Body of pancreas (tissue), 4 donors: ENCODE measurements around the gene C5AR1.

Experiments
- POLR2A ChIP-seq, 3 donors: fragments of 450-650 bp; IDR thresholded peaks; one replicate each; pipeline ENCODE4 v1.6.1; 2016; ENCODE audit warnings: antibody characterized with exemption in 3 of 3, mild to moderate bottlenecking in 2 of 3
- TF ChIP-seq, protein P1 (sequence below), 7 experiments: fragments of 450-650 bp in 4 of 7; fragments of 200-600 bp in 3 of 7; sonication (generic) in 3 of 7; IDR thresholded peaks; one replicate each; pipeline ENCODE4 v1.5.1; 2016 to 2019; ENCODE audit warnings: antibody characterized with exemption in 7 of 7

DNA sequence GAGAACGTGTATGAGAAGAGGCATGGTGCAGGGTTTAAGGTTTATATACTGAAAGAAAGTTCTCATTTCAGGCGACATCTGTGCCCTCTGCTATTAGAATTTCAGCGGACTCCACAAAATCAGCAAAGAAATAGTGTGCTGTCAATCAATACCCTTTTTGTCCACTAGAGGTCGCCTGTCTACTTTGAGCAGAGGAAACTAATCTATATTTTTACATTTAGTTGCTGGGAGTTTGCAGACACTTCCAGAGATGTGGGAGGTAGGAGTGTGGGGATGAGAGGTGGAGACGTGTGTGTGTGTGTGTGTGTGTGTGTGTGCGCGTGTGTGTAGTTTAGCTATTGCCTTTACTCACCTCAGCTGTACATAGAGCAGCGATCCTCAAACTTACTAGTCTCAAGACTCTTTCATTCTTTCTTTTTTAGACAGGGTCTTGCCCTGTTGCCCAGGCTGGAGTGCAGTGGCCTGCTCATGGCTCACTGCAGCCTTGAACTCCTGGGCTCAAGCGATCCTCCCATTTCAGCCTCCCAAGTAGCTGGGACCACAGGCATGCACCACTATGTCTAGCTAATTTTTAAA is 25.2 kb upstream of the C5AR1 start:
- no peak for TF ChIP-seq POLR2A (IDR thresholded peaks at IDR 0.05)
- TF ChIP-seq, protein P1, sequence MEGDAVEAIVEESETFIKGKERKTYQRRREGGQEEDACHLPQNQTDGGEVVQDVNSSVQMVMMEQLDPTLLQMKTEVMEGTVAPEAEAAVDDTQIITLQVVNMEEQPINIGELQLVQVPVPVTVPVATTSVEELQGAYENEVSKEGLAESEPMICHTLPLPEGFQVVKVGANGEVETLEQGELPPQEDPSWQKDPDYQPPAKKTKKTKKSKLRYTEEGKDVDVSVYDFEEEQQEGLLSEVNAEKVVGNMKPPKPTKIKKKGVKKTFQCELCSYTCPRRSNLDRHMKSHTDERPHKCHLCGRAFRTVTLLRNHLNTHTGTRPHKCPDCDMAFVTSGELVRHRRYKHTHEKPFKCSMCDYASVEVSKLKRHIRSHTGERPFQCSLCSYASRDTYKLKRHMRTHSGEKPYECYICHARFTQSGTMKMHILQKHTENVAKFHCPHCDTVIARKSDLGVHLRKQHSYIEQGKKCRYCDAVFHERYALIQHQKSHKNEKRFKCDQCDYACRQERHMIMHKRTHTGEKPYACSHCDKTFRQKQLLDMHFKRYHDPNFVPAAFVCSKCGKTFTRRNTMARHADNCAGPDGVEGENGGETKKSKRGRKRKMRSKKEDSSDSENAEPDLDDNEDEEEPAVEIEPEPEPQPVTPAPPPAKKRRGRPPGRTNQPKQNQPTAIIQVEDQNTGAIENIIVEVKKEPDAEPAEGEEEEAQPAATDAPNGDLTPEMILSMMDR (IDR thresholded peaks at IDR 0.05) = peak; percentile 61 to 91 (median 88)
